ENCODE measurements around the gene ZNRF2. TPM values are rescaled to one million over a fixed set of nuclear protein-coding genes. Genes with fewer than 3 reads are reported as not detected.

The ZNRF2 gene
- total RNA-seq, 2 experiments from 2014 or later: 20.4 to 23.6 TPM

- POLR2A ChIA-PET: no interaction called here
- Mint-ChIP-seq H3K4me3 (no peak overlapping the region), H3K4me1 (ENCODE audit: low read depth) (no peaks in the 10 kb centered on the region), H3K36me3 (ENCODE audit: low read depth) (no peaks in the 10 kb centered on the region), H3K9me3 (no peaks in the 10 kb centered on the region), H3K27me3 (no peaks in the 10 kb centered on the region), H3K27ac (no peak overlapping the region)
- TF ChIP-seq CTCF (IDR thresholded peaks at IDR 0.05): no peak
- no peak overlapping the region for H3K27ac ChIP-seq (ENCODE audit: low read depth in 1 of 2, low read length in 2 of 2)
- no peak for ATAC-seq (ENCODE audit: poor library complexity)
- CTCF ChIA-PET: no interaction called here
- intact Hi-C loops (cut with DNase I, micrococcal nuclease): no loop called here
- no peaks in the 10 kb centered on the region for H3K4me1 ChIP-seq (ENCODE audit: insufficient read depth, low read length)
- no peaks in the 10 kb centered on the region for H3K36me3 ChIP-seq (ENCODE audit: insufficient read depth, low read length)
- no peak overlapping the region for H3K4me3 ChIP-seq (ENCODE audit: low read length)
- H3K9me3 ChIP-seq (ENCODE audit: control insufficient read depth in 1 of 2, insufficient read depth in 1 of 2, low read length in 2 of 2): no peaks in the 10 kb centered on the region
- H3K27me3 ChIP-seq (ENCODE audit: control insufficient read depth in 1 of 2, insufficient read depth in 2 of 2, low read length in 2 of 2): no peaks in the 10 kb centered on the region
- no peak for DNase-seq
Measured at GRCh38 chr7:30391806-30392205, 107.4 kb downstream of the ZNRF2 start.

GRCh38 chr7:30395676-30396075 is 111.3 kb downstream of the ZNRF2 start:
- no peak for ATAC-seq (ENCODE audit: poor library complexity)
- H3K36me3 Mint-ChIP-seq (ENCODE audit: low read depth): no peaks in the 10 kb centered on the region
- no peak for TF ChIP-seq CTCF (IDR thresholded peaks at IDR 0.05)
- no peaks in the 10 kb centered on the region for H3K4me1 Mint-ChIP-seq (ENCODE audit: low read depth)
- H3K36me3 ChIP-seq (ENCODE audit: insufficient read depth, low read length): no peaks in the 10 kb centered on the region
- no peaks in the 10 kb centered on the region for H3K9me3 Mint-ChIP-seq
- DNase-seq: no peak
- H3K27me3 ChIP-seq (ENCODE audit: control insufficient read depth in 1 of 2, insufficient read depth in 2 of 2, low read length in 2 of 2): no peaks in the 10 kb centered on the region
- H3K27ac ChIP-seq (ENCODE audit: low read depth in 1 of 2, low read length in 2 of 2): no peak overlapping the region
- H3K27me3 Mint-ChIP-seq: no peaks in the 10 kb centered on the region
- intact Hi-C loops (cut with DNase I, micrococcal nuclease): no loop called here
- no peaks in the 10 kb centered on the region for H3K9me3 ChIP-seq (ENCODE audit: control insufficient read depth in 1 of 2, insufficient read depth in 1 of 2, low read length in 2 of 2)
- CTCF ChIA-PET: no interaction called here
- H3K4me3 Mint-ChIP-seq: no peak overlapping the region
- no peaks in the 10 kb centered on the region for H3K4me1 ChIP-seq (ENCODE audit: insufficient read depth, low read length)
- POLR2A ChIA-PET: no interaction called here
- no peak overlapping the region for H3K4me3 ChIP-seq (ENCODE audit: low read length)
- H3K27ac Mint-ChIP-seq: no peak overlapping the region

GRCh38 chr7:30396389-30396788 is 112.0 kb downstream of the ZNRF2 start:
- no peak overlapping the region for H3K4me3 Mint-ChIP-seq
- CTCF ChIA-PET: no interaction called here
- no peak for TF ChIP-seq CTCF (IDR thresholded peaks at IDR 0.05)

More at GRCh38 chr7:30396389-30396788, 112.0 kb downstream of the ZNRF2 start:
- Mint-ChIP-seq H3K27me3 (no peaks in the 10 kb centered on the region), H3K9me3 (no peaks in the 10 kb centered on the region), H3K27ac (no peak overlapping the region), H3K4me1 (ENCODE audit: low read depth) (no peaks in the 10 kb centered on the region), H3K36me3 (ENCODE audit: low read depth) (no peaks in the 10 kb centered on the region)
- no peak overlapping the region for H3K27ac ChIP-seq (ENCODE audit: low read depth in 1 of 2, low read length in 2 of 2)
- intact Hi-C loops (cut with DNase I, micrococcal nuclease): no loop called here
- no peaks in the 10 kb centered on the region for H3K36me3 ChIP-seq (ENCODE audit: insufficient read depth, low read length)
- H3K27me3 ChIP-seq (ENCODE audit: control insufficient read depth in 1 of 2, insufficient read depth in 2 of 2, low read length in 2 of 2): no peaks in the 10 kb centered on the region
- no peak overlapping the region for H3K4me3 ChIP-seq (ENCODE audit: low read length)
- POLR2A ChIA-PET: no interaction called here
- no peak for DNase-seq
- no peaks in the 10 kb centered on the region for H3K4me1 ChIP-seq (ENCODE audit: insufficient read depth, low read length)
- H3K9me3 ChIP-seq (ENCODE audit: control insufficient read depth in 1 of 2, insufficient read depth in 1 of 2, low read length in 2 of 2): no peaks in the 10 kb centered on the region
- ATAC-seq (ENCODE audit: poor library complexity): no peak

All from CD4-positive, alpha-beta T cell (primary cell).